NCI-H526 (cell line): ENCODE measurements around the gene OXSR1.
"Not testable (repeated sequence)": the region's sequence is repeated elsewhere in the genome, so short reads cannot be mapped to it uniquely, and the experiment has no call there.

Source experiments
- DNase-seq, 2 experiments: peaks; one replicate each; lab custom pipeline; 2025; lab: John Stamatoyannopoulos, UW

The OXSR1 gene

DNA sequence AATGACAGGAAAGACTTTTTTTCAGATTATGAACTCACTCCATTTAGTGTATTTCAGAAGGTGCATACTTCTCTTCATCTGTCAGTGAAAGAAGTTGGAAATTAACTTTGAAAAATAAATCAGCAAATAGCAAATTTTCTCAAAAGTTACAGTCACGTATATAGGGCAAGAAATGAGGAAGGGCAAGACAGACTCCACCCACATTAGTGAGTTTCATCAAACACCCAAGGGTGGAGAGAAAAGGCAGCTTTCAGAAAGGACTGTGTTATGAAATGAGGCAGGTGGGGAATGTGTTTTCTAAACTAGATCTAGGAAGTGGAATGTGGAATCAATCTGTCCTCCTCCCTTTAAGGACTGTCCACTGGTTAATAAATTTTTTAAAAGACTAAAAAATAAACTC is 103.2 kb downstream of the OXSR1 start:
- no peak for DNase-seq

DNA sequence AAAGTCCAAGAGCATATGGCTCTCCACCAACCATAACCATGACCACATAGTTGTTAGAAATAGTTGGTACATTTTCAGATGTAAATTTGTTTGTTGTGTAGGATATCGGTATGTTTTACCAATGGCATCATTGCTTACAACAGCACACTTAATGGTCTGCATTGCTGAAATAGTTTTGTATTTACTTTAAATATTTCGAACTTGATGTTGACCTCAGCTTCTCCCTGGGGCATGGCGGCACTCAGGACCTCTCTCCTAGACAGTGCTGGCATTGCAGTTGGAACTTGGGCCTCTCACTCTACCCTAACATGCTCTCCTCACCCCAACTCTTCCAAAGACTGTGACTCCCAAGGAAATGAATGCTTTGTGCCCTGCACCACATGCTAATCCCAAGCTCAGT is 105.3 kb downstream of the OXSR1 start:
- DNase-seq, result no peak

DNA sequence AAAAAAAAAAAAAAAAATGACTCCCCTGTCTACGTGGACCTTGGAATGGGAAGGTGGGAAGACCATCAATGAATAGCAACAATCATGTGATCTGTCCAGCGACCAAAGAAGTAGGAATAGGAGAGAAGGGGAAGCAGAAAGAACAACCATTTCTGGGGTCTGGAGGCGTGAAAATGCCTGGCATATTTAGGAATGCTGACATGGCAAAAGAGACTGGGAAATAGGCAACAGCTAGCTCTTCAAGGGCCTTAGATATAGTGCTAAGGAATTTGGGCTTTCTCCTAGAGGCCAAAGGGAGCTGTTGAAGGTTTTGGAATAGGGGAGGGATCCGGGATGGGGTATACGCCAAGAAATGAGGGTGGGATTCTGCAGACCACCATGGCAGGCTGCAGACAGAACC is 106.2 kb downstream of the OXSR1 start:
- no peak for DNase-seq

DNA sequence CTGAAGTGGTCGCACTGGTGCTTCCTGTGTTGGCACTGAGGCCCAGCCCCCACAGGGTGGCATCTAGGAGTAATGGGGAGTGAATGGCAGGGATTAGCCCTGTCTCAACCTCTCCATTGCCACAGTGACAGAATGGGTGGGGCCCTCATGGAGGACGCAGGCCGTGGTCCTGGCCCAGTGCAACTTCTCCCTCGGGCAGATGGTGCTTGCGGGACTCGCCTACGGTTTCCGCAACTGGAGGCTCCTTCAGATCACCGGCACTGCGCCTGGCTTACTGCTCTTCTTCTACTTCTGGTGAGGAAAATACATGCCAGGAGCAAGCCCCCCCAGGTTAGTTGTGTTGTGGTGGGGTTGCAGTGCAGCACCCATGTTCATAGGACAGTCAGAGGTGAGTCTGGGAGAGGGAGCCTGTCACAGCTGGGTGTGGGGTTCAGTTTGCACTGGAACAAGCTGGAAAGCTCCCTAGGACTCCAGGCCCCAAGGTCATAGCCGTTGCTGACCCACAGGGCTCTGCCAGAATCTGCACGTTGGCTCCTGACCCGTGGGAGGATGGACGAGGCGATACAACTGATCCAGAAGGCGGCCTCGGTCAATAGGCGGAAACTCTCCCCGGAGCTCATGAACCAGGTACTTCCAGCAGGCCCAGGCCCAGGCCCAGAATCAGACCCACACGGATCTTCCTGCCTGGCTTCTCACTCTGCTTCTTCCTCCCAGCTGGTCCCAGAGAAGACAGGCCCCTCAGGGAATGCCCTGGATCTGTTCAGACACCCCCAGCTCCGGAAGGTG is 109.7 kb downstream of the OXSR1 start:
- no peak for DNase-seq

DNA sequence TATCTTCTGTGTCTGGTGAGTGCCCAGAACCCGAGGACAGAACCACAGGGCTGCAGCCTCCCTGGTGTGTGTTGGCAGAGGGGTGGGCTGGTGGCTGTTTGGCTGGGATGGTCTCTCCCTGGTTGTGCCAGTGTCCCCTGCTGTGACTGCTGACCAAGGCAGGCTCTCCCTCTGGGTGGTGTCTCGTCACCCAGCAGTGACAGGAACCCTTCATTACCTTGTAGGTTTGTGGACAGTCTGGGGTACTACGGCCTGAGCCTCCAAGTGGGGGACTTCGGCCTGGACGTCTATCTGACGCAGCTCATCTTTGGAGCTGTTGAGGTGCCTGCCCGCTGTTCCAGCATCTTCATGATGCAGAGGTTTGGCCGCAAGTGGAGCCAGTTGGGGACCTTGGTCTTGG is 110.3 kb downstream of the OXSR1 start:
- no peak for DNase-seq

DNA sequence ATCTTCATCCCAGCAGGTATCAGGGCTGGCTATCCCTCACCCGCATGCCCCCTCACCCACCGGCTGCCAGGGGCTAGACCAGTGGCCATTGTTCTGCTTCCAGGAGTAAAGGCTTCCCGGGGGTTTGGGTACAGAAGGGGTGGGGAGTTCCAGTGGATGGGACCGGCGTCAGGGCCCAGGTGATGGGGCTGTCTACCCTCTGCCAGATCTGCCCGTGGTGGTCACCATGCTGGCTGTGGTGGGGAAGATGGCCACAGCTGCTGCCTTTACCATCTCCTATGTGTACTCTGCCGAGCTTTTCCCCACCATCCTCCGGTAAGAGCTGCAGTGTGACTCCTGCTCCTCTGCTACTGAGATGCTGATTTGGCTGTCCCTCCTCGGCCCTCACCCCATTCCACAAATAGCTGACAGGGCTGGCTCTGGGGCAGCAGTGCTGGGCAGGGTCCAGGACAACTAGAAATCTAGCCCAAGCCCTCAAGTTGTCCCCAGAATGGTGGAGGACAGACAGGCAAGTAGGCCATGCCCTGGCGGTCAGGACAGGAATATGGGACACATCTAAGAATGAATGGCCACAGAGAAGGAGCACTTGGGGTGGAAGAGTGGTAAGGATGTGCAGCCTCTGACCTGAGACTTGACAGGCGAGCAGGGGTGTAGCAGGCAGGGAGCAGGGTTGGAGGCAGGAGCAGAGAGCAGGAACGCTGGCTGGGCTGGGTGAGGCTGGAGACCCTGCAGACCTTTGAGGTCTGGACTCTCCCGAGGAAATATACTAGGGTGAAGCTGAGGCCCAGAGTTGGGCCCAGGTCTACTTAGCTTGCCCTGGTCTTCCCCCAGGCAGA is 111.0 kb downstream of the OXSR1 start:
- no peak for DNase-seq

DNA sequence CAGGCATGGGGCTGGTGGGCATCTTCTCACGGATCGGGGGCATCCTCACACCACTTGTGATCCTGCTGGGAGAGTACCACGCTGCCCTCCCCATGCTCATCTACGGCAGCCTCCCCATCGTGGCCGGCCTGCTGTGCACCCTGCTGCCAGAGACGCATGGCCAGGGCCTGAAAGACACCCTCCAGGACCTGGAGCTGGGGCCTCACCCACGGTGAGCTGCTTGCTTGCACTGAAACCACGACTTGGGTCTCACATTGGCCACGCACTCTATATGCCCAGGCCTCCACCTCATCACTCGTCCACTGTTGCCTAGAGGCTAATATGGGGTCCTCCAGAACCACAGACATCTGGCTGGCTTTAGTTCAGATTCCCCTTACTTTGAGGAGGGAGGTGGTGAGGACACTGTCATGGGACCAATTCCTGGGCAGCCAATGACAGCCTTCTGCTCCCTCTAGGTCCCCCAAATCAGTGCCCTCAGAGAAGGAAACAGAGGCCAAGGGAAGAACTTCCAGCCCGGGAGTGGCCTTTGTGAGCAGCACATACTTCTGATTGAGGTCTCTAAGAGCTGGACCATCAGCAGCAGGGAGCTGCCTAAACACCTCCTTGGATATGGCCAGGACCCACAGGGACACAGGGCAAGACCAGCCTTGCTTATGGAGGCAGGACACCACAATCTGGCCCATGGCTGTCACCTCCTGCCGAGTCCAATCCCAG is 111.7 kb downstream of the OXSR1 start:
- no peak for DNase-seq

DNA sequence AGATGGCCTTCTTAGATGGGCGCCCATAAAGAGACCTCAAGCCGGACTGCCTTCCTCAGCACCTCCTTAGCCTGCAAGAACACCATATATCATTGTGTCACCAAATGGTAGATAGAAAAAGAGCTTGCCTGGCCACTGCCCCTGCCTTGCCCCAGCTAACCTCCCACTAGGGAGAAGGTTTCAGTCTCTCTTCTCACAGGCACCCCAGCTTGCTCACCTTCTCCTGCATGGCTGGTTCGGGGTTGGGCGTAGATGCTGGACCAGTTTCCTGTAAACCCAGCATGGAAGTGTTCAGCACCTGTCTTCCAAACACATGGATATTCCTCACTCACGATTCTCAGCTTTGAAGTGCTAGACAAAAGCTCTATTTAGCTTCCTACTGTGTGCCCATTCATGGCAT is 113.5 kb downstream of the OXSR1 start:
- no peak for DNase-seq

DNA sequence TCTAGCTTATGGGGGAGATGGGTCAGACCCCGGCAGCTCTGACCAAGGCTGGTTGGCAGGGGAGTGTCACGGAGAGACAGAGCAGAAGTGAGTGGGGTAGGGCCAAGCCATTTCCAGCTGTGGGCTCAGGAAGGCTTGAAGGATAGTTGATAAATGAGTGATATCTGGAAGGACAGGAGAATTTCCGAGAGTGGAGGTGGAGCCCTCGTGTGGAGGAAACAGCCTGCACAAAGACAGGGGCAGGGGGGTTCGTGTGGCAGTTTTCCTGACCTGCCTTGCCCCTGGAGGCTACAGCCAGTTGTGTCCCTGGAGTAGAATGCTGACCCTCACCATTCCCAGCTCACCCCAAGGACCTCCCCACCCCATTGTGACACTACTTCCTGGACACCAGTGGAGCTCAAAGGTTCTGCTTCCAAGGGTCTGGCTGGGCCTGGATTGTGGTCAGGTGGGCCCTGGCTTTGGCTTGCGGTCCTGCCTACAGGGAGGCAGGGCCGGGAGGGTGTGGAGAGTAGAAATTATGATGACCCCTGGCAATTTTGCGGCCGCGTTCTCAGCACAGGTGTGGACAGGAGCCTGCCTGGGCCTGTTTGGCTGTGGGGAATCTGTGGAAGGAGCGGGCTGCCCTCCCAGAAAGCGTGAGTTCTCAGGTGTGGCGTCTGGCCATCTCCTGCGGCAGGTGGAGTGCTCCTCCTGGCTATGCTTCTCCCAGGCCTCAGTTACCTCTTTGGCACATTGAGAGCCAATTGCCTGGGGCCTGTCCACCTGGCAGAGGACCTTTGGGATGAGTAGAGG is 116.8 kb downstream of the OXSR1 start, which contains the start of gene SLC22A14:
TSS of gene SLC22A14 (plus strand) at position 400 of the 792 bp plus-strand sequence. CDS start 23,733 bp downstream, outside the sequence.
- DNase-seq, result no peak

DNA sequence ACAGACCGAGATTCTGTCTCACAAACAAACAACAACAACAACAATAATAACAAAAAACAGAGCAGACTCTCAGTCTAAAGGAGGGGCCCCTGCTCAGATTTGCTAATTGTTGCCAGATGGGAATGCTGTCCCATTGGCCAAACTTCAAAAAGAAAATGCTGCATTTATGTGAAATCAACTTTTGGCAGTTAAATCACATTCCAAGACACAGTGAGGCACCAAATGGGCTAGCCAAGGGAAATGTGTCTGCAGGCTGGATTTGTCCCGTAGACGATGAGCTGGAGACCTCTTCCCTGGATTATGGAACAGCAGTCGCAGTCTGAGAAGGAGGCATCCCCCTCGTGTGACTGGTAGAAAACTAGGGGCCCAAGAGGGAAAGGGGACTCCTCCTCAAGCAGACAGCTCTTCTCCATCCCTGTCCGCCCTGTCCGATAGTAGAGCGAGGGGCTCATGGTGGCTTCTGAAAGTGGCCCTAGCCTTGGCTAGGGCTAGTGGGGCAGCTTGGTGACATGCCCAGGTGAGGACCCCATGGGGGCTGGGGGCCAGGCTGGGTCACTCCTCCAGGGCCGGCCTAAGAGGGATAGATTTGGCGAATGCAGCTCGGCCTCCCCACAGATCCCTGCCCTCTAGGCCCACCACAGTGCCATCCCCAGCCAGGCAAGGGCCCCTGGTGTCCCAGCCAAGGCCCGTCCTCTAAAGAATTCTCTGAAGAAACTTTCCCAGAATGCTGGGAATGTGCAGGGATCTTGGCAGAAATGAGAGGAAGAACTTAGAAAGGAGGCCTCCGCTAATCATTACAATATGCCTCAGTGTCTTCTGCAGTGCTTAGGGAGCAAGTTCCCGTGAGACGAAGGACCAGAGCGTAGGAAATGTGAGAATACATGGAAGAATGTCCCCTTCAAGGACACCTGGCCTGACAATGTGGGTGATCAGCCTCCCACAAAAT is 118.7 kb downstream of the OXSR1 start:
- no peak for DNase-seq

DNA sequence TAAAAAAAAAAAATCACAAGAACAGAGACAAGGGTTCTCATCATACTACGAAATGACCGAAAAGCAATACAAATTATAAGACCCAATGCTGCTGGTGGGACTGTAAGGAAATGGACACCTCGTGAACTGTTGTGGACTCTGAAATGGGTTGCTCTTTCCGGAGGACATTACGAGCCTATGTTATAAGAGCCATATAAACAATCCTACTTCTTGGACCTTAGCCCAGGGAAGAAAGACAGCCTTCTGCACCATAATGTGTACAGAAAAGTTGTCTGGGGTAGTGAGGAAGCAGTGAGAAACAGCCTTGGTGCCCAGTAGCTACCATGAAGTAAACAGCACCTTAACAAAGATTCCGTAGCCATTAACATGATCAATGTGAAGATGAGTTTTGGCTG is 119.4 kb downstream of the OXSR1 start:
- DNase-seq, result no peak

DNA sequence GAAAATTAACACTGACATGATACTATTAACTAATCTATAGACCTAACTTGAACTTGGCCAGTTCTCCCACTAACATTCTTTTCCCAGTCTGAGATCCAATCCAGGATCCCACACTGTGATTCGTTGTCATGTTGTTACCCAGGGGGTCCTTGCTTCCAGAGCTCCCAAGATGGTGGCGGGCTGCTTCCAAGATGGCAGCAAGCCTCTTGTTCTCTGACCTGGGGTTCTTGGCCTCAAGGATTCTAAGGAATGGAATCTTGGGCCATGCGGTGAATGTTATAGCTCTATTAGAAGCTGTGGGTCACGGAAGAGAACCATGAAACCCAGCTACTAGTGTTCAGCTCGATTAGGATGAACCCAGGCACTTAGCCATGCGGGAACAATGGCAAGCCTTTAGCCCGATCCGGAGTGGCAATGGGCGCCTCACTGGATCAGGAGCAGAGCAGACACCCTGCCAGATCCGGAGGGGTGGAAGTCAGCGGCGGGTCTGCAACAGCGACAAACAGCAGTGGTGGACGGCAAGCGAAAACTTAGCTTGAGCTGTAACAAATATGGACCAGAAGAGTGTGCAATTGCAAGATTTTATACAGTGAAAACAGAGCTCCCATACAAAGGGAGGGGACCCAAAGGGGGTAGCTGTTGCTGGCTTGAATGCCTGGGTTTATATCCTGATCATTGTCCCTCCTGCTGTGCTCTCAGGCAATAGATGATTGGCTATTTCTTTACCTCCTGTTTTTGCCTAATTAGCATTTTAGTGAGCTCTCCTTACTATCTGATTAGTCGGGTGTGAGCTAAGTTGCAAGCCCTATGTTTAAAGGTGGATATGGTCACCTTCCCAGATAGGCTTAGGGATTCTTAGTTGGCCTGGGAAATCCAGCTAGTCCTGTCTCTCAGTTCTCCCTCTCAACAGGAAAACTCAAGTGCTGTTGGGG is 124.2 kb downstream of the OXSR1 start:
- not testable (repeated sequence) for DNase-seq

DNA sequence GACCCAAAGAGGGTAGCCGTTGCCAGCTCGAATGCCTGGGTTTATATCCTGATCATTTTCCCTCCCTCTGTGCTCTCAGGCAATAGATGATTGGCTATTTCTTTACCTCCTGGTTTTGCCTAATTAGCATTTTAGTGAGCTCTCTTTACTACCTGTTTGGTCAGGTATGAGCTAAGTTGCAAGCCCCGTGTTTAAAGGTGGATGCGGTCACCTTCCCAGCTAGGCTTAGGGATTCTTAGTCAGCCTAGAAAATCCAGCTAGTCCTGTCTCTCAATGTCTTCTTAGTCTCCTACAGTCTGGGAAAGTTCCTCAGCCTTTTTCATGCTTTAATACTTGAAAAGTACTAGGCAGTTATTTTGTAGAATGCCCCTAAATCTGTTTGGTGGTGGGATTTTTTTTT is 131.7 kb downstream of the OXSR1 start:
- not testable (repeated sequence) for DNase-seq

DNA sequence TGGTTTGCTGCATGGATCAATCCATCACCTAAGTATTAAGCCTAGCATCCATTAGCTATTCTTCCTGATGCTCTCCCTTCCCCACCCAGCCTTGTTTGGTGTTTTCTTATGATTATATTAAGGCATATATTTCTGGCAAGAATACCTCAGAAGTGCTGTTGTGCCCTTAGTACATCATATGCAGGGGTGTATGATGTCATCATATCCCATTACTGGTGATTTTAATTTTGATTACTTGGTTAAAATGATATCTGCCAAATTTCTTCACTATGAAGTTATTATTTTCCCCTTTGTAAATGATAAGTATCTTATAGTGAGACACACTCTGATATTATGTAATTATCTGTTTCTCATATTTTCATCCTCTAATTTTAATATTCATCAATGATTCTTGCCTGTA is 132.2 kb downstream of the OXSR1 start:
- no peak for DNase-seq

DNA sequence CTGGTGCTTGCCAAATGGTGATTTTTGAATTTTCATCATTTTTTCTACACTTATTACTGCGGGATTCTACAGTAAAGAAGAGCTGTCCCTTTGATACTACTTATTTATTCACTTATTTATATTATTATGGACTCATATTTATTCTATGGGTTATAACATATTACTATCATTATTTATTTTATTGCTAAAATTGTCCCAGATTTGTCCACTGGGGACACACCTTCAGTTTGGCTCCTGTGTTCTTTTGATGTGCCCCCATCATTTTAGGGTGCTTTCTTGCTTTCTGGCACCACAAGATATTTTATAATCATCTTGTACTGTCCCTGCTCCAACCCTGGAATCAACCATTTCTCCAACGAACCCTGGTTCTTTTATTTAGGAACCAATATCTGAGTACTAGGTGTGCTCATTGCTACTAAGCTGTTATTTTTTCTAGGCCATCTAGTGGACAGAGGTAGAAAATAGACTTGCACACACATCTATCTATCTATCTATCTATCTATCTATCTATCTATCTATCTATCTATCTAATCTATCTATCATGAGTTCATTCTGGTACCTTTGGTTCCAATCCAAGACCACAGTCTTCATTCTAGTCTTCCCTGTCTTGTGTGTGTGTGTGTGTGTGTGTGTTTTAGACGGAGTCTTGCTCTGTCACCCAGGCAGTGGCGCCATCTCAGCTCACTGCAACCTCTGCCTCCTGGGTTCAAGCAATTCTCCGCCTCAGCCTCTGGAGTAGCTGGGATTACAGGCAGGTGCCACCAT is 132.8 kb downstream of the OXSR1 start:
- DNase-seq, result no peak
